NCI-H526 treated with DMSO at 0.1 percent for 48 hours (cell line): ENCODE measurements around the gene TMEM128.
"Not testable (repeated sequence)": the region's sequence is repeated elsewhere in the genome, so short reads cannot be mapped to it uniquely, and the experiment has no call there.

Source experiments
- DNase-seq: peaks from one replicate; lab custom pipeline; 2025; lab: John Stamatoyannopoulos, UW

The TMEM128 gene, protein sequence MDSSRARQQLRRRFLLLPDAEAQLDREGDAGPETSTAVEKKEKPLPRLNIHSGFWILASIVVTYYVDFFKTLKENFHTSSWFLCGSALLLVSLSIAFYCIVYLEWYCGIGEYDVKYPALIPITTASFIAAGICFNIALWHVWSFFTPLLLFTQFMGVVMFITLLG

DNA sequence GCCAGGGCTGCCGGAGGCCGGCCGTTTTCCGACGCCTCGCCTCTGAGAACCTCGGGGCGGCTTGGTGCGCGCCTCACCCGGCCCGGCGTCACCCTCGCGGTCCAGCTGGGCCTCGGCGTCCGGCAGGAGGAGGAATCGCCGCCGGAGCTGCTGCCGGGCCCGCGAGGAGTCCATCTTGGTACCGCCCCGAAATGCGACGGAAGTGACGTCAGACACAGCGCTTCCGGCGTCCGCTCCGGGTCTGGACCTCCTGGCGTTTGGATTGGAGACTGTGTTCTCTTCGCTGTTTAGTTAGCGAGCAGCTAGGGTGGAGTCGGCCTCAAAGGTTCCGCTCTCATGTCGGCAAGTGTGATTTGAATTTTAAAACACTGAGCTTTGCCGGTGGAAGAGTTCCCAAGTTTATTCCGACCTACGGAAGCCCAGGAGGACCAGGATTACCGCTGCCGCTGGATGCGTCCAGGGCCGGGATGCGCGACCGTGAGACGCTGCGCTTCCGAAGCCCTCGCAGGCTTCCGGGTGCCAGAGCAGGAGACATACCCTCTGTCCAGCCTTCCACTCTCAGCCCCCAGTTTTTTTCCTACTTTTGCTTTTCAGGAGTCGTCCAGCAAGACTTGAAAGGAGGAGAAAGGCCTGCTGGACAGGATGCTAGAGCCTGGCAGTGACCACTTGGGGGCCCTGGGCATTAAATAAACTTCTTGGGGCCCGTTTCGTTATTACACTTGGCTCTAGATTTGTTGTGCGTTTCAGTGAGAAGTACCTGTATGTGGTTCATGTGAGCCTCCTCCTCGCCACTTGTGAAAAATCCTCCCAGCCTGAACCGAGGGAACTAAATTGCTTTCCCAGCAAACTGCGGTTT, at the start of gene TMEM128:
Gene TMEM128 (minus strand): TSS at position 195 of the 856 bp plus-strand sequence. CDS start 21 bp downstream, at position 174.
- peak; percentile 85 for DNase-seq

GRCh38 chr4:4296283-4296846, 48.3 kb upstream of the TMEM128 start:
- no peak for DNase-seq

DNA sequence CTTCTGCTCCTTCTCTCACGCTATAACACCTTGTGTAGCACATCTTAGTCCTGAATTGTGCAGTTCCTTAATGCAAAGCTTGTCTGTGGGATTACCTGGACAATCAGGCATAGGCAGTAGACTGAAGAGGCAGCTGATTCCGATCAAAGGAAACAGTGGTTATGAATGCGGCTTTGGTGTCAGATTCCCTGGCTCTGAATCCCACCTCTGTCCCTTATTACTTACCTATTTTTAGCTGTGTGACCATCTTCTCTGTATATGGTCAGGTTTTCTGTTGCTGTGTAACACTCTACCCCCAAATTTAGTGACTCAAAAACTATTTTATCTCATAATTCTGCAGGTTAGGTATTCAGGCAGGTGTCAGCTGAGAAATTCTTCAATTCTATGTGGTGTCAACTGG, 45.3 kb upstream of the TMEM128 start:
- no peak for DNase-seq

DNA sequence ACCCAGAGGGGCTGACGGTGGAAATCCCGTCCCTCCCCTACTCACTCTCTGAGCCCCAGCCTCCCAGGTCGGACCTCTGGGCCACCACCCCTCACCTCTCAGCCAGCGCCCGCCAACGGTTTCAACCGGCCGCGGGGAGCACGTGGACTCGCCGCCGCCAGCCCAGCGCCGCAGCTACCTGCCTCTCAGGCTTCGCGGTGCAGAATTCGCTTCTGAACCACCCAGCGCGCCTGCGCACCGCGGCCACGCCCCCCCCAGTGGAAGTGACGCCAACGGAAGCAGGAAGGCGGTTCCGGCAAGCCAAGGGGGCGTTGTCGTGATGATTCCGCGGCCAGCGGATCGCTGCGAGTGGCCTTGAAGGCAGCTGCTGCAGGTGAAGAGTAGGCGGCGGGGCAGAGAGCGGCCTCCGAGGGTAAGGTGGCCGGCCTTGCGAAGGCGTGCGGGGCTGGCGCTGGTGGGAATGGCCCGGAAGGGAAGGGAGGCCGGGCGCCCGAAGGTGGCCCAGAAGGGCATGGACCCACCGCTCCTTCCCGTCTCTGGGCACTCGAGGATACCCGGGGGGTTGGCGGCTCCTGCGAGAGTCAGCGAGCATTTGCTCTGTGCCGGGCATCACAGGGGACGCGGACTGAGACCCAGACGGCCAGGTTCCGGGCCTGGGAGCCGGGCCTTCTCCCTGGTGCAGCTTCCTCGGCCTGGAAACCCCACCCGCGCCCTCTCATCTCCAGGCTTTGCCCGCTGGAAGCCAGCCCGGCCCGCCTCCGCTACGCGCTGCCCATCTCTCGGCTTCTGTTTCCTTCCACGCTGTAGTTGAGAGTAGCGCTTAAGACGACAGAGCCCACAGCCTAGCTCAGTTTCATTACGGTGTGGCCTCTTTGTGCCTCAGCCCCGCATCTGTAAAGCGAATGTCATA, 42.2 kb upstream of the TMEM128 start, which contains the start of the genes LYAR and ZBTB49:
Gene LYAR (minus strand): TSS at position 214 of the 910 bp plus-strand sequence. CDS start 6,412 bp downstream, outside the sequence.
Gene ZBTB49 (plus strand): TSS at position 311 of the 910 bp plus-strand sequence. CDS start 9,695 bp downstream, outside the sequence.
- peak; percentile 44 for DNase-seq

DNA sequence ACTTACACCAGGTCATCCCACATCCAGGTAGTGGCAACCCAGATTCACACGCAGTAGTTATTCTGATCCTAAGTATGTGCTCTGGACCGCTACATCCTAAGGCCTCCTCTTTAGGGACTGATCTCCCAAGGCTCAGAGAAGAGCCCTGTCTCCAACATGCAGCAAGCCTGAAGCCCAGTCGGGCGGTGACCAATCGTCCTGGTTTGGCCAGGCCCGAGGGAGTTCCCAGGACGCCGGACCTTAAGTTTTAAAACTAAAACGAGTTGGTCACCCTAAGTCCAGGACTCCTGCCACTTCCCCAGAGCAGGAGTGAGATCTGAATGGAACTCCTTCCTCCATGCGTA, 41.5 kb upstream of the TMEM128 start:
- DNase-seq: no peak

DNA sequence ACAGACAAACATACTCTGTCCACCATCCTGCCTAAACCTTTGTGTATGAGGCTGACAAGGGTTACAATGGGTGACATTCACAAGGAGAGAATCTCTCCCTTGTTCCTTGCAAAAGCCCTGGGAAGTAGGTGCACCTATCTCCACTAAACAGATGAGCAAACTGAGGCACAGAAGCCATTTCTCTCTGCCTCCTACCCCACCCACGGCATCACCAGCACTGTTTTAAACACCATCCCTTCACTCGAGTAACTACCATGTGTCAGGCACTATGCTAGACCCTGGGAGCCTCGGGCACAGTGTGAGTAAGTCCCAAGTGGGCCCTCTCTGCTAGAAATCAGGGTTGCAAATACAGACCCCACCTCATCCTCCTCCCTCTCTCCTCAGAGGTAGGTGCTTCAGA, 41.0 kb upstream of the TMEM128 start:
- DNase-seq: no peak

DNA sequence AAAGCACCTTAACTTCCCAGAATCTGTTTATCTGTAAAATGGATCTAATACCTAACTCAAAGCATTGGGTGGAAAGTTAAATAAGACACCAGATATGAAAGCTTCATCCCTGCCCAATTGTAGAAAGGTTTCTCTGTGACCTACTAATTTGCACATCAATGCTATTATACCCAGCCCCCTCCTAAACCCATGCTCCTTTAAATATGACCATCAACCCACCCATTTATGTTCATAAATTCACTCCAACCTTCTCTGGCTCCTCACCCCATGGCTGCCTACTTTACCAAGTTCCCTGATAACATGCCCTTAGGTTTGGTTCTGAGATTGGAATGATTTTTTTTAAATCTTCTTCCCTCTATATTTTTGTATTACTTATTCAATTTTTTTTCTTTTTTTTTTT, 40.1 kb upstream of the TMEM128 start:
- no peak for DNase-seq

DNA sequence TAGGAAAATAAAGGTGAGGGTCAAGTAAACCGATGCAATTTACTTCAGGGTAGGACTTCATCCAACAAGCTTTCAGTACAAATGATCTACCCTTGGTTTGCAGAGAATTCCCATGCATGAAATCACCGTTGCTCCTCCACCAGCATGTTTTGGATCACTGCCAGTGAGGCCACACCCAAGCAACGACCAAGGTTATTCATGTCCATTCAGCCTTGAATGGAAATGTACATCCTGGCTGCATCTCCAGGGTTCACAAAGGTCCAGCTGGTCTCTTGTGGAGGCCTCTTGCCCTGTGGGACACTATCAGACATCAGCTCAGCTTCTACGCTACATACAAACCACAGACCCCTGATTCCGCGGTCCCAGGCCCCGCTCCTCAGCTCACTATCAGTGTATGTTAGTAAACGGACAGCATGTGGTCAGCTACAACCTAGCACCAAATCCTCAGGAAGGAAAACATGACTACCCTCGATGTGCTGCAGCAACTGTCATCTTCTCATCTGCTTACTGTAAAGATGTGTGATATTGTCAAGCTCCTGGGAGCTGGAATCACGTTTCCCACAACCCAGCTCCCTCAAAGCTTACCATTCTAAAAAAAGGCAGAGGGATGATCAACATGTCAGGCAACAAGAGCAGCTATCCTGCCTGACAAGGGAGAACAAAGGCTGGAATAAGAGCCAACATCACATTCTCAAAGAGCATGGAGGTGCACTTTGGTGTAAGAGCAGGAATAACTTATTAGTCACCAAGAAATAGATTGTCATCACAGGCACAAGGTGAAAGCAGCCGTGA, 37.0 kb upstream of the TMEM128 start:
- no peak for DNase-seq

- no peak for DNase-seq
Measured at GRCh38 chr4:4281787-4282186, 33.8 kb upstream of the TMEM128 start.

GRCh38 chr4:4277531-4277930, 29.5 kb upstream of the TMEM128 start:
- no peak for DNase-seq

- DNase-seq: no peak
Measured at GRCh38 chr4:4274226-4274625, 26.2 kb upstream of the TMEM128 start.

DNA sequence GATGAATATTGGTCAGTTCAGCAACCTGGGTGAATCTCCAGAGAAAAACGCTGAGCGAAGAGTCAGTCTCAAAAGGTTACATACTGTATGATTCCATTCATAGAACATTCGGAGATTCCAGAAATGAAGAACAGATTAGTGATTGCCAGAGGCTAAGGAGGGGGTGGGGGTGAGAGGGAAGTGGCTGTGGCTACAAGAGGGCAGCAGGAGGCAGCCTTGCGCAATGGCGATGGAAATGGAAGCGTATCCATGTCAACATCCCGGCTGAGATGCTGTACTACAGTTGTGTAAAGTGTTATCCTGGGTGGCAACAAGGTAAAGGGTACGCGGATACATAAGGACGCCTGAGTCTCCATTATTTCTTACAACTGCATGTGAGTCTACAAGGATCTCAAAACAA, 23.9 kb upstream of the TMEM128 start:
- no peak for DNase-seq

GRCh38 chr4:4270529-4270928, 22.5 kb upstream of the TMEM128 start:
- no peak for DNase-seq

DNA sequence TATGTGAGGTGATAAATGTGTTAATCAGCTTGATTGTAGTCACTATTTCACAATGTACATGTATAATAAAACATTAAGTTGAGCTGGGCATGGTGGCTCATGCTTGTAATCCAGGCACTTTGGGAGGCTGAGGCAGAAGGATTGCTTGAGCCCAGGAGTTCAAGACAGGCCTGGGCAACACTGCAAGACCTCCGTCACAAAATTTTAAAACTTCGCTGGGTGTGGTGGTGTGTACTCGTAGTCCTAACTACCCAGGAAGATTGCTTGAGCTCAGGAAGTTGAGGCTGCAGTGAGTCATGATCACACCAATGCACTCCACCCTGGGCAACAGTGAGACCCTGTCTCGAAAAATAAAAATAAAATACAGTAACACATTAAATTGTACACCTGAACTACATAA, 21.8 kb upstream of the TMEM128 start:
- no peak for DNase-seq

DNA sequence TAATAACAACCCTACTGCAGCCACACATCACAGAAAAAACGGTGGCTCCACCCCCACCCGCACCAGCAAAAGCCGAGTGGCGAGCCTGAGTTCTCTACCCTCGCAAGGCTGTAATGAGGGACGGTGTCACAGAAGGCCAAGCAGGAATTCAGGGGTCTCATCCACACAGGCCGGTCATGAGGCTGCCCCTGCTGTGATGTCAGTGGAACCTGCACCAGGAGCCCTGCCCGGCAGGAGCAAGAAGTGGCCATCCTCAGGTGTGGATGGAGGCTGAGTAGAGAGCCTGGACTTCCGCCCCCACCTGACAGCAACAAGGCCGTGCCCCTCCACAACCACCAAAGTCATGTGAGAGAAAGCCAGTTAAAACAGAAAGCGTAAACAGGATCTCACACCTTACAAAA, 21.3 kb upstream of the TMEM128 start:
- no peak for DNase-seq

GRCh38 chr4:4268776-4269175, 20.8 kb upstream of the TMEM128 start:
- DNase-seq: no peak

DNA sequence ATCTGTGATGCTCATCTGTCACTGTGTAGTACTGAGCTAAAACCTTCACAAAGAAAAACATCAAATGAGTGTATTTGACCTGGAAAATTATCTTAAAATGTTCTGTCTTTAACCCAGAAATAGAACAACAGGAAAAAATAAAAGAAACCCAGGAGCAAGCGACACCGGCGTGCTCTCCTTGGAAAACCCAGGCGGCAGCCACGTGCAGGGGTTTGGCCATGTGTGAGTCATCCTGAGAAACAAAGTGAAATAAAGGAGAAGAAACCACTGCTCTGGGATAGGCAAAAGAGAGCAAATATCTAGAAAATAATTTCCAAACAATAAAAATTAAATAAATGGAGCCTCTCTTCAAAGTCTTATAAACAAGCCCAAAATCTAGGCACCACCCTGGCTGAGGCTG, 20.0 kb upstream of the TMEM128 start:
- no peak for DNase-seq

DNA sequence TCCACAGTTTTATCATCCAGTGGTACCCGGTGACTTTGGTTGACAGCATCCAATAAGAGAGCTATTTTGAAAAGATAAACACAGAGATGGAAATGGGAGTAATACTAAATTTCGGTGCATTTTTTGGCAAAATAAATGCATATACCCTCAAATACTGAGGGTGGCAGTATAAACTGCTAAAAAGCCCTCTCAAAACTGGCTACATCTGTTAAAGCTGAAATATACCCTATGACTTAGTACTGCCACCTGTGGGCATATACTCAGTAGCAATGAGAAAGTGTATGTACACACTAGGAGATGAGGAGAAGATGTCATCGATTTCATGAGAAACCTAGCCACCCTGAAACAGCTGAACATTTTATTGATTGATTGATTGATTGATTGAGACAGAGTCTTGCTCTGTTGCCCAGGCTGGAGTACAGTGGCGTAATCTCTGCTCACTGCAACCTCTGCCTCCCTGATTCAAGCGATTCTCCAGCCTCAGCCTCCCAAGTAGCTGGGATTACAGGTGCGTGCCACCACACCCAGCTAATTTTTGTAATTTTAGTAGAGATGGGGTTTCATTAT, 12.2 kb upstream of the TMEM128 start:
- DNase-seq: peak; percentile 4

GRCh38 chr4:4259484-4260100, 11.6 kb upstream of the TMEM128 start:
- DNase-seq: no peak

- not testable (repeated sequence) for DNase-seq
Measured at GRCh38 chr4:4257705-4258104, 9.7 kb upstream of the TMEM128 start.
